Right lobe of liver (tissue), 6 donors: ENCODE data around the gene MAP3K20. TPM values are rescaled to one million over a fixed set of nuclear protein-coding genes. Genes with fewer than 3 reads are reported as not detected.
A peak's percentile ranks its signal among the peaks of the same experiment; 100 is the strongest.

Experiments
- ATAC-seq, 4 donors: fragments of 200-7000 bp; cut with Tn5 transposase; one replicate each; pipeline ENCODE4 v1.9.1; 2020; ENCODE audit warnings: mild to moderate bottlenecking in 4 of 4, moderate library complexity in 4 of 4
- DNase-seq, 3 donors: peaks; one replicate each; pipeline ENCODE4 v3.0.0-alpha.2; 2020
- H3K27ac ChIP-seq, 3 donors: fragments of 200-600 bp; one replicate each; pipeline ENCODE4 v1.8.0; 2022
- H3K27me3 ChIP-seq, 2 donors: fragments of 200-600 bp; one replicate each; pipeline ENCODE4 v1.8.0; 2022
- H3K36me3 ChIP-seq, 4 donors: fragments of 200-600 bp; sonication (generic) in 1 of 4; one replicate each; pipeline versions ENCODE4 v1.5.1 to v1.8.0; 2017 to 2022; ENCODE audit warnings: control low read depth in 1 of 4
- H3K4me1 ChIP-seq, 4 donors: fragments of 200-600 bp; sonication (generic) in 1 of 4; one replicate each; pipeline versions ENCODE4 v1.5.1 to v1.8.0; 2017 to 2022; ENCODE audit warnings: control low read depth in 1 of 4
- H3K4me3 ChIP-seq, 3 donors: fragments of 200-600 bp; one replicate each; pipeline ENCODE4 v1.8.0; 2022
- H3K9me3 ChIP-seq, 4 donors: fragments of 200-600 bp; sonication (generic) in 1 of 4; one replicate each; pipeline versions ENCODE4 v1.5.1 to v1.8.0; 2017 to 2022; ENCODE audit warnings: control low read depth in 1 of 4
- POLR2A ChIP-seq: fragments of 450-650 bp; IDR thresholded peaks from one replicate; pipeline ENCODE4 v1.6.1; 2017; ENCODE audit warnings: antibody characterized with exemption, mild to moderate bottlenecking
- WGBS: methylation state at CpG from one replicate; pipeline ENCODE4 v1.1.6; 2018; ENCODE audit warnings: low coverage, low lambda C conversion rate; ENCODE audit not compliant: insufficient coverage; ENCODE audit errors: missing lambda C conversion rate; 5-methylcytosine and 5-hydroxymethylcytosine counted together
- intact Hi-C, 2 donors: fragments of 100-400 bp; cut with DNase I; formaldehyde crosslinking; loops; one replicate each; pipeline versions ENCODE4 v1.11.2 to v1.14.1; 2022
- total RNA-seq, 6 experiments: library from RNA; depleted of rRNA in 2 of 6; stranded (reverse); fragments of >200 nt in 2 of 6; fragmentation: NEBNext Ultra II Directional in 3 of 6; extraction: Animal tissue kit (Norgen Biotek cat#: 25700) in 3 of 6; gene quantifications; one replicate each; pipeline versions ENCODE4 v1.1.0 to v1.2.4, GENCODE V29; 2016 to 2023
- TF ChIP-seq, protein P1 (sequence below), 4 donors: fragments of 200-600 bp in 3 of 4; fragments of 450-650 bp in 1 of 4; IDR thresholded peaks; one replicate each; pipeline versions ENCODE4 v1.5.1 to v1.8.0; 2016 to 2022; ENCODE audit warnings: antibody characterized with exemption in 4 of 4, mild to moderate bottlenecking in 2 of 4
- donor health status: DM: no; HTN: yes; CAD: no.
- donor health status: DM: no; HTN: no; CAD: no.
- donor health status: DM: no; HTN: no; CAD: no.
- donor health status: DM: no; HTN: yes; CAD: no.
- donor health status: DM: no; HTN: yes; CAD: no.

The MAP3K20 gene
- total RNA-seq, 6 experiments from 2014 or later = 16.0 to 36.8 (median 22.0) TPM

DNA sequence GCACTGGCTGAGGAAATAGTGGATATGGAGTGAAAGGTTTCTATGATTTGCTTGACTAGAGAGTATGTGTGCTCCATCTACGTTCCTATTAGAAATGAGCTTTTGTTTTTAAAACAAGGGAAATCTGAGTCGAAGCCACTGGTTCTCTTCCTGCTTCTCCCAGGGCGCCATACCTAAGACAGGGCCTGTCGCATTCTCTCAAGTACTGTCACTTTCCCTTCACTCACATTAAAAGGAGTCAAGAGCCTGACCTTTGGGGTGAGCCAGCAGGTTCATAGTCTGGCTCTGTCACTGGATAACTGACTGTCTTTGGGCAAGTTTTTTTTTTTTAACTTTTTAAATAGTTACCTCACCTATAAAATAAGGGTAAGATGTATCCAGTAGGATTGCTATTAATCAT, 121.0 kb downstream of the MAP3K20 start:
- 56% methylated on average over 2 of the region's 4 CpGs for WGBS
- H3K4me3 ChIP-seq = no peak overlapping the region
- no peaks in the 10 kb centered on the region for H3K4me1 ChIP-seq
- no peak overlapping the region for H3K27ac ChIP-seq
- no peak for TF ChIP-seq POLR2A
- TF ChIP-seq, protein P1, sequence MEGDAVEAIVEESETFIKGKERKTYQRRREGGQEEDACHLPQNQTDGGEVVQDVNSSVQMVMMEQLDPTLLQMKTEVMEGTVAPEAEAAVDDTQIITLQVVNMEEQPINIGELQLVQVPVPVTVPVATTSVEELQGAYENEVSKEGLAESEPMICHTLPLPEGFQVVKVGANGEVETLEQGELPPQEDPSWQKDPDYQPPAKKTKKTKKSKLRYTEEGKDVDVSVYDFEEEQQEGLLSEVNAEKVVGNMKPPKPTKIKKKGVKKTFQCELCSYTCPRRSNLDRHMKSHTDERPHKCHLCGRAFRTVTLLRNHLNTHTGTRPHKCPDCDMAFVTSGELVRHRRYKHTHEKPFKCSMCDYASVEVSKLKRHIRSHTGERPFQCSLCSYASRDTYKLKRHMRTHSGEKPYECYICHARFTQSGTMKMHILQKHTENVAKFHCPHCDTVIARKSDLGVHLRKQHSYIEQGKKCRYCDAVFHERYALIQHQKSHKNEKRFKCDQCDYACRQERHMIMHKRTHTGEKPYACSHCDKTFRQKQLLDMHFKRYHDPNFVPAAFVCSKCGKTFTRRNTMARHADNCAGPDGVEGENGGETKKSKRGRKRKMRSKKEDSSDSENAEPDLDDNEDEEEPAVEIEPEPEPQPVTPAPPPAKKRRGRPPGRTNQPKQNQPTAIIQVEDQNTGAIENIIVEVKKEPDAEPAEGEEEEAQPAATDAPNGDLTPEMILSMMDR (IDR thresholded peaks at IDR 0.05) = no peak
- no peak for DNase-seq
- intact Hi-C loops = no loop called here
- H3K36me3 ChIP-seq = peaks cover 0 to 12% (median 1%) of the 10 kb centered on the region in 4 donors
- no peaks in the 10 kb centered on the region for H3K27me3 ChIP-seq
- no peaks in the 10 kb centered on the region for H3K9me3 ChIP-seq
- no peak for ATAC-seq

DNA sequence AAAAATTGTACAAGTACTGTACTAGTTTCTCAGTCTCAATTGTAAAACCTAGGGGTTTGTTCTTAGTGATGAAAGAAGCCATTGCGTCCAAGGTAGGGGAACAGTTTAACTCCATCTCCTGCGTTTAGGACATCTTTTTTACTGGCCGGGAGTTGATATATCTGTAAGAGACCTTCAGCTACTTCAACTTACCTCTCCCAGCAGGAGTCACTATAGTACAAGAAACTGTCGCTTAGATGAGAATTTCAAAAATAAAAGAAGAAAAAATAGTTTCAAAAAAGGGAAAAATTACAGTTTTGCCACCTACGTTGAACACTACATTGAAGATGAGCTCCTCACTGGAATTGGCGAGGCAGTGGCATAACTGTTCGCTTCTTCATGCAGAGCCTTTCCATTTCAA, 122.7 kb downstream of the MAP3K20 start:
- TF ChIP-seq POLR2A = no peak
- TF ChIP-seq, protein P1 (IDR thresholded peaks at IDR 0.05) = no peak
- intact Hi-C loops = no loop called here
- H3K27me3 ChIP-seq = no peaks in the 10 kb centered on the region

GRCh38 chr2:173199294-173199693, 123.6 kb downstream of the MAP3K20 start:
- 63% methylated on average over 1 of the region's 1 CpG for WGBS
- Histone ChIP-seq H3K4me3 (no peak overlapping the region), H3K4me1 (no peaks in the 10 kb centered on the region), H3K27me3 (no peaks in the 10 kb centered on the region), H3K9me3 (no peaks in the 10 kb centered on the region), H3K36me3 (peaks cover 0 to 10% (median 1%) of the 10 kb centered on the region in 4 donors), H3K27ac (no peak overlapping the region)
- no peak for DNase-seq
- intact Hi-C loops = no loop called here
- ATAC-seq = peak in 2 of 4 donors; percentile 34 to 42
- TF ChIP-seq, protein P1 (IDR thresholded peaks at IDR 0.05) = no peak
- TF ChIP-seq POLR2A = no peak

More for the DNA sequence above, 122.7 kb downstream of the MAP3K20 start:
- Histone ChIP-seq H3K4me3 (no peak overlapping the region), H3K4me1 (no peaks in the 10 kb centered on the region), H3K9me3 (no peaks in the 10 kb centered on the region), H3K27ac (no peak overlapping the region), H3K36me3 (peaks cover 0 to 10% (median 1%) of the 10 kb centered on the region in 4 donors)
- 91% methylated on average over 6 of the region's 7 CpGs for WGBS
- DNase-seq (no peak), ATAC-seq (no peak)

DNA sequence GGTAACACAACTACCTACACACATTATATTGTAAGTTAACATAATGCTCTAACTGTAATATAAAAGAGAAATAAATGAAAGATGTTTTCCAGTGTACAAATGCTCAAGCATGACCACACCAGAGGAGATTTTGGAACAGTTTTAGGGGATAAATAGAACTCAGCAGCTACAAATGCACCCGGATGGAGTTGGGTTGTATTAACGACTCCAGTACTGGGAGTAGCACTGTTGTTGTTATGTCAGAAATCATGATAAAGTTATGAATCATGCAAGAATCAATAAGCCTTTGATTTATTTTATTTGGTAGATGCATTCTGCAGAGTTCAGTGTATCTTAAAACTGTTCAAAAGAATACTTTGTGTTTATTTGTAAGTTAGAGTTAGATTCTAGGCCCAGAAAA, 126.9 kb downstream of the MAP3K20 start:
- 100% methylated on average over 2 of the region's 2 CpGs for whole genome bisulfite sequencing
- no peak for DNase-seq
- H3K4me3 ChIP-seq = no peak overlapping the region
- ATAC-seq = no peak
- intact Hi-C loops = no loop called here
- H3K9me3 ChIP-seq = no peaks in the 10 kb centered on the region
- TF ChIP-seq POLR2A = no peak
- TF ChIP-seq, protein P1 (IDR thresholded peaks at IDR 0.05) = no peak
- no peak overlapping the region for H3K27ac ChIP-seq
- no peaks in the 10 kb centered on the region for H3K4me1 ChIP-seq
- H3K27me3 ChIP-seq = no peaks in the 10 kb centered on the region
- peaks cover 0 to 10% (median 1%) of the 10 kb centered on the region in 4 donors for H3K36me3 ChIP-seq

DNA sequence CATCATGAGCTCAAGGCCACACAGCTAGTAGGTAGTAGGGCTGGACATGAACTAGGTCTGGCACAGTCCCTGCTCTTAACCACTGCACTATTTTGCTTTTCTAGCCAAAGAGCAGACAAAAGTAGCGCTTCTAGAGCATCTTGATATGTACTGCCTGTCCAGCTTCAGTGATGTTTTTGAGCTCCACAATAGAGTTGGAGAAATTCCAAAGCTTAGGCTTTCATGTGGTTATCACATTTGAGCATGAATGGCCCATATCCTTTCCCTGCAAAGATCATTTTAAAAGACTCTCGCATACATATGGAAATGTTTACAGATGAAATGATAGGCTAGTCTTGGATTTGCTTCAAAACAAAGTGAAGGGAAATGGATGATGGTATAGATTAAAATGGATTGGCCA, 128.7 kb downstream of the MAP3K20 start:
- H3K4me1 ChIP-seq = no peaks in the 10 kb centered on the region
- no peak overlapping the region for H3K27ac ChIP-seq
- no peak overlapping the region for H3K4me3 ChIP-seq
- H3K36me3 ChIP-seq = no peaks in the 10 kb centered on the region
- no peak for DNase-seq
- intact Hi-C loops = no loop called here
- TF ChIP-seq, protein P1 (IDR thresholded peaks at IDR 0.05) = no peak
- no peak for TF ChIP-seq POLR2A
- no peak for ATAC-seq
- H3K9me3 ChIP-seq = no peaks in the 10 kb centered on the region
- 38% methylated on average over 2 of the region's 2 CpGs for WGBS
- H3K27me3 ChIP-seq = no peaks in the 10 kb centered on the region
